ENCODE results near the gene FBN3.
"Not testable (repeated sequence)": the region's sequence is repeated elsewhere in the genome, so short reads cannot be mapped to it uniquely, and the experiment has no call there.

Gene FBN3

GRCh38 chr19:8163759-8164158 lies 14.4 kb upstream of the FBN3 start:
- H3K27me3 ChIP-seq (ENCODE audit: control insufficient read depth in 1 of 2, insufficient read depth in 2 of 2, low read length in 2 of 2): no peaks in the 10 kb centered on the region
- no peaks in the 10 kb centered on the region for H3K36me3 ChIP-seq (ENCODE audit: insufficient read depth, low read length)
- no peak overlapping the region for H3K9ac ChIP-seq (ENCODE audit: low read length)
- H3K9me3 ChIP-seq (ENCODE audit: low read length): no peaks in the 10 kb centered on the region
- no peaks in the 10 kb centered on the region for H3K4me1 ChIP-seq (ENCODE audit: insufficient read depth, low read length)
- H3K4me3 ChIP-seq (ENCODE audit: low read depth in 1 of 2, low read length in 2 of 2): no peak overlapping the region
- no peak overlapping the region for H3K27ac ChIP-seq (ENCODE audit: low read depth, low read length)

- H3K27me3 ChIP-seq (ENCODE audit: control insufficient read depth in 1 of 2, insufficient read depth in 2 of 2, low read length in 2 of 2): no peaks in the 10 kb centered on the region
- H3K27ac ChIP-seq (ENCODE audit: low read depth, low read length): no peak overlapping the region
- H3K4me3 ChIP-seq (ENCODE audit: low read depth in 1 of 2, low read length in 2 of 2): no peak overlapping the region
- no peak overlapping the region for H3K9ac ChIP-seq (ENCODE audit: low read length)
- H3K36me3 ChIP-seq (ENCODE audit: insufficient read depth, low read length): no peaks in the 10 kb centered on the region
- no peaks in the 10 kb centered on the region for H3K4me1 ChIP-seq (ENCODE audit: insufficient read depth, low read length)
- H3K9me3 ChIP-seq (ENCODE audit: low read length): no peaks in the 10 kb centered on the region
Observed at GRCh38 chr19:8161135-8161646, 11.8 kb upstream of the FBN3 start.

GRCh38 chr19:8159322-8159721 lies 9.9 kb upstream of the FBN3 start:
- H3K9ac ChIP-seq (ENCODE audit: low read length); H3K27me3 ChIP-seq (ENCODE audit: control insufficient read depth in 1 of 2, insufficient read depth in 2 of 2, low read length in 2 of 2); H3K27ac ChIP-seq (ENCODE audit: low read depth, low read length); H3K36me3 ChIP-seq (ENCODE audit: insufficient read depth, low read length); H3K9me3 ChIP-seq (ENCODE audit: low read length); H3K4me1 ChIP-seq (ENCODE audit: insufficient read depth, low read length); H3K4me3 ChIP-seq (ENCODE audit: low read depth in 1 of 2, low read length in 2 of 2): not testable (repeated sequence)

GRCh38 chr19:8158411-8159074 lies 9.2 kb upstream of the FBN3 start:
- Histone ChIP-seq H3K4me3 (ENCODE audit: low read depth in 1 of 2, low read length in 2 of 2) (no peak overlapping the region), H3K9me3 (ENCODE audit: low read length) (no peaks in the 10 kb centered on the region), H3K36me3 (ENCODE audit: insufficient read depth, low read length) (no peaks in the 10 kb centered on the region), H3K27me3 (ENCODE audit: control insufficient read depth in 1 of 2, insufficient read depth in 2 of 2, low read length in 2 of 2) (no peaks in the 10 kb centered on the region), H3K9ac (ENCODE audit: low read length) (no peak overlapping the region), H3K27ac (ENCODE audit: low read depth, low read length) (no peak overlapping the region), H3K4me1 (ENCODE audit: insufficient read depth, low read length) (peaks cover 9% of the 10 kb centered on the region)

GRCh38 chr19:8155318-8155717 lies 5.9 kb upstream of the FBN3 start:
- H3K4me3 ChIP-seq (ENCODE audit: low read depth in 1 of 2, low read length in 2 of 2): no peak overlapping the region
- no peaks in the 10 kb centered on the region for H3K9me3 ChIP-seq (ENCODE audit: low read length)
- H3K27ac ChIP-seq (ENCODE audit: low read depth, low read length): no peak overlapping the region
- H3K9ac ChIP-seq (ENCODE audit: low read length): no peak overlapping the region
- no peaks in the 10 kb centered on the region for H3K36me3 ChIP-seq (ENCODE audit: insufficient read depth, low read length)
- H3K27me3 ChIP-seq (ENCODE audit: control insufficient read depth in 1 of 2, insufficient read depth in 2 of 2, low read length in 2 of 2): peaks cover 0 to 6% of the 10 kb centered on the region in 2 donors
- peaks cover 9% of the 10 kb centered on the region for H3K4me1 ChIP-seq (ENCODE audit: insufficient read depth, low read length)

- not testable (repeated sequence) for H3K9me3 ChIP-seq (ENCODE audit: low read length); H3K36me3 ChIP-seq (ENCODE audit: insufficient read depth, low read length); H3K4me3 ChIP-seq (ENCODE audit: low read depth in 1 of 2, low read length in 2 of 2); H3K27ac ChIP-seq (ENCODE audit: low read depth, low read length); H3K4me1 ChIP-seq (ENCODE audit: insufficient read depth, low read length); H3K9ac ChIP-seq (ENCODE audit: low read length)
- H3K27me3 ChIP-seq (ENCODE audit: control insufficient read depth in 1 of 2, insufficient read depth in 2 of 2, low read length in 2 of 2): peaks cover 0 to 17% of the 10 kb centered on the region in 2 donors
Observed at GRCh38 chr19:8154014-8154413, 4.6 kb upstream of the FBN3 start.

GRCh38 chr19:8151767-8152035 lies 2.3 kb upstream of the FBN3 start:
- H3K27ac ChIP-seq (ENCODE audit: low read depth, low read length): no peak overlapping the region
- H3K4me1 ChIP-seq (ENCODE audit: insufficient read depth, low read length): peaks cover 9% of the 10 kb centered on the region
- no peaks in the 10 kb centered on the region for H3K9me3 ChIP-seq (ENCODE audit: low read length)

GRCh38 chr19:8150998-8151766 lies 1.8 kb upstream of the FBN3 start:
- Histone ChIP-seq H3K4me3 (ENCODE audit: low read depth in 1 of 2, low read length in 2 of 2) (no peak overlapping the region), H3K9ac (ENCODE audit: low read length) (no peak overlapping the region), H3K36me3 (ENCODE audit: insufficient read depth, low read length) (no peaks in the 10 kb centered on the region), H3K27me3 (ENCODE audit: control insufficient read depth in 1 of 2, insufficient read depth in 2 of 2, low read length in 2 of 2) (peaks cover 12 to 39% of the 10 kb centered on the region in 2 donors), H3K9me3 (ENCODE audit: low read length) (no peaks in the 10 kb centered on the region), H3K27ac (ENCODE audit: low read depth, low read length) (no peak overlapping the region), H3K4me1 (ENCODE audit: insufficient read depth, low read length) (peaks cover 9% of the 10 kb centered on the region)

More at GRCh38 chr19:8151767-8152035, 2.3 kb upstream of the FBN3 start:
- Histone ChIP-seq H3K36me3 (ENCODE audit: insufficient read depth, low read length) (no peaks in the 10 kb centered on the region), H3K27me3 (ENCODE audit: control insufficient read depth in 1 of 2, insufficient read depth in 2 of 2, low read length in 2 of 2) (peaks cover 12 to 39% of the 10 kb centered on the region in 2 donors), H3K4me3 (ENCODE audit: low read depth in 1 of 2, low read length in 2 of 2) (no peak overlapping the region), H3K9ac (ENCODE audit: low read length) (no peak overlapping the region)

GRCh38 chr19:8150178-8150865 lies 930 bp upstream of the FBN3 start:
- Histone ChIP-seq H3K36me3 (ENCODE audit: insufficient read depth, low read length) (no peaks in the 10 kb centered on the region), H3K27me3 (ENCODE audit: control insufficient read depth in 1 of 2, insufficient read depth in 2 of 2, low read length in 2 of 2) (peaks cover 12 to 43% of the 10 kb centered on the region in 2 donors), H3K9ac (ENCODE audit: low read length) (no peak overlapping the region), H3K9me3 (ENCODE audit: low read length) (no peaks in the 10 kb centered on the region), H3K4me3 (ENCODE audit: low read depth in 1 of 2, low read length in 2 of 2) (no peak overlapping the region), H3K4me1 (ENCODE audit: insufficient read depth, low read length) (peaks cover 9% of the 10 kb centered on the region), H3K27ac (ENCODE audit: low read depth, low read length) (no peak overlapping the region)

- H3K4me1 ChIP-seq (ENCODE audit: insufficient read depth, low read length): no peaks in the 10 kb centered on the region
- H3K27ac ChIP-seq (ENCODE audit: low read depth, low read length): no peak overlapping the region
- no peak overlapping the region for H3K9ac ChIP-seq (ENCODE audit: low read length)
- H3K4me3 ChIP-seq (ENCODE audit: low read depth in 1 of 2, low read length in 2 of 2): no peak overlapping the region
- H3K27me3 ChIP-seq (ENCODE audit: control insufficient read depth in 1 of 2, insufficient read depth in 2 of 2, low read length in 2 of 2): peaks cover 12 to 43% of the 10 kb centered on the region in 2 donors
- H3K9me3 ChIP-seq (ENCODE audit: low read length): no peaks in the 10 kb centered on the region
- H3K36me3 ChIP-seq (ENCODE audit: insufficient read depth, low read length): no peaks in the 10 kb centered on the region
Observed at GRCh38 chr19:8148410-8149260, 757 bp downstream of the FBN3 start.

GRCh38 chr19:8148088-8148409 lies 1.3 kb downstream of the FBN3 start:
- no peak overlapping the region for H3K27ac ChIP-seq (ENCODE audit: low read depth, low read length)
- H3K4me1 ChIP-seq (ENCODE audit: insufficient read depth, low read length): no peaks in the 10 kb centered on the region
- H3K9ac ChIP-seq (ENCODE audit: low read length): no peak overlapping the region
- peaks cover 12 to 43% of the 10 kb centered on the region in 2 donors for H3K27me3 ChIP-seq (ENCODE audit: control insufficient read depth in 1 of 2, insufficient read depth in 2 of 2, low read length in 2 of 2)
- H3K9me3 ChIP-seq (ENCODE audit: low read length): no peaks in the 10 kb centered on the region
- no peaks in the 10 kb centered on the region for H3K36me3 ChIP-seq (ENCODE audit: insufficient read depth, low read length)
- H3K4me3 ChIP-seq (ENCODE audit: low read depth in 1 of 2, low read length in 2 of 2): no peak overlapping the region
